ENCODE measurements around the gene RNF31. TPM values are rescaled to one million over a fixed set of nuclear protein-coding genes. Genes with fewer than 3 reads are reported as not detected.

Gene RNF31
- polyA plus RNA-seq, 1 donor from 2014 or later, result 98.7 TPM

DNA sequence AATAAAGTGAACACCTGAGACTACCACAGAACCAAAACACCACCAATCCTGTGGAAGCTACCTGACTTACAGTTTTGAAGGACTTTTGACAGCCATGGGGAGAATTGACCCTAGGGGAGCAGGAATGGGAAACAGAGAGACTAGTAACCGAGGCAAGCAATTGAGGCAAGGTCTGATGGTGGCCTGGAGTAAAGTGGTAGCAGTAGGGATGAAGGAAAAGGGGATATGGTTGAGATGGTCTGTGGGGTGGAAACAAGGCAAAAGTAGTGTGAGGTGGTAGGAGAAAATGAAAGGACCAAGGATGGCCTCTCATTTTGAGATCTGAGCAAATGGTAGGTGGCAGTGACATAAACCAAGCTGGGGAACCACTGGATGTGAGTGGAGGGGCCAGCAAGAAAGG, 9.5 kb downstream of the RNF31 start:
- Histone ChIP-seq H3F3A (ENCODE audit: insufficient read depth, low read length, poor library complexity, severe bottlenecking) (no peaks in the 10 kb centered on the region), H3K79me2 (replicated peaks; ENCODE audit: insufficient read depth, low read length) (no peaks in the 10 kb centered on the region), H3K27me3 (ENCODE audit: insufficient read depth, low read depth, low read length) (no peaks in the 10 kb centered on the region), H3K27ac (ENCODE audit: low read length) (no peak overlapping the region), H3K9ac (ENCODE audit: low read length) (no peak overlapping the region), H3K9me2 (ENCODE audit: insufficient read depth, low read length) (no peaks in the 10 kb centered on the region), H2AFZ (ENCODE audit: low read depth, low read length) (no peak overlapping the region), H3K4me2 (ENCODE audit: low read length) (no peak overlapping the region), H3K4me3 (ENCODE audit: low read length) (no peak overlapping the region), H3K9me3 (ENCODE audit: low read length) (no peaks in the 10 kb centered on the region), H3K36me3 (ENCODE audit: insufficient read depth, low read length) (no peaks in the 10 kb centered on the region), H4K20me1 (ENCODE audit: insufficient read depth) (no peaks in the 10 kb centered on the region)
- TF ChIP-seq EP300 (conservative IDR thresholded peaks at IDR 0.05; ENCODE audit: poor library complexity, severe bottlenecking) (no peak), RAD21 (conservative IDR thresholded peaks at IDR 0.05) (no peak), TAF1 (IDR thresholded peaks at IDR 0.05; ENCODE audit: low read depth) (no peak), SMC3 (conservative IDR thresholded peaks at IDR 0.05; ENCODE audit: poor library complexity) (no peak), POLR2AphosphoS5 (IDR thresholded peaks at IDR 0.05) (no peak), MXI1 (conservative IDR thresholded peaks at IDR 0.05; ENCODE audit: poor library complexity, severe bottlenecking) (no peak), EZH2 (IDR thresholded peaks at IDR 0.05; ENCODE audit: borderline replicate concordance, insufficient read depth, low read length, poor library complexity, severe bottlenecking) (no peak)
- TF ChIP-seq, protein P1, sequence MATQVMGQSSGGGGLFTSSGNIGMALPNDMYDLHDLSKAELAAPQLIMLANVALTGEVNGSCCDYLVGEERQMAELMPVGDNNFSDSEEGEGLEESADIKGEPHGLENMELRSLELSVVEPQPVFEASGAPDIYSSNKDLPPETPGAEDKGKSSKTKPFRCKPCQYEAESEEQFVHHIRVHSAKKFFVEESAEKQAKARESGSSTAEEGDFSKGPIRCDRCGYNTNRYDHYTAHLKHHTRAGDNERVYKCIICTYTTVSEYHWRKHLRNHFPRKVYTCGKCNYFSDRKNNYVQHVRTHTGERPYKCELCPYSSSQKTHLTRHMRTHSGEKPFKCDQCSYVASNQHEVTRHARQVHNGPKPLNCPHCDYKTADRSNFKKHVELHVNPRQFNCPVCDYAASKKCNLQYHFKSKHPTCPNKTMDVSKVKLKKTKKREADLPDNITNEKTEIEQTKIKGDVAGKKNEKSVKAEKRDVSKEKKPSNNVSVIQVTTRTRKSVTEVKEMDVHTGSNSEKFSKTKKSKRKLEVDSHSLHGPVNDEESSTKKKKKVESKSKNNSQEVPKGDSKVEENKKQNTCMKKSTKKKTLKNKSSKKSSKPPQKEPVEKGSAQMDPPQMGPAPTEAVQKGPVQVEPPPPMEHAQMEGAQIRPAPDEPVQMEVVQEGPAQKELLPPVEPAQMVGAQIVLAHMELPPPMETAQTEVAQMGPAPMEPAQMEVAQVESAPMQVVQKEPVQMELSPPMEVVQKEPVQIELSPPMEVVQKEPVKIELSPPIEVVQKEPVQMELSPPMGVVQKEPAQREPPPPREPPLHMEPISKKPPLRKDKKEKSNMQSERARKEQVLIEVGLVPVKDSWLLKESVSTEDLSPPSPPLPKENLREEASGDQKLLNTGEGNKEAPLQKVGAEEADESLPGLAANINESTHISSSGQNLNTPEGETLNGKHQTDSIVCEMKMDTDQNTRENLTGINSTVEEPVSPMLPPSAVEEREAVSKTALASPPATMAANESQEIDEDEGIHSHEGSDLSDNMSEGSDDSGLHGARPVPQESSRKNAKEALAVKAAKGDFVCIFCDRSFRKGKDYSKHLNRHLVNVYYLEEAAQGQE (IDR thresholded peaks at IDR 0.05; ENCODE audit: borderline replicate concordance), result no peak
- TF ChIP-seq, protein P2, sequence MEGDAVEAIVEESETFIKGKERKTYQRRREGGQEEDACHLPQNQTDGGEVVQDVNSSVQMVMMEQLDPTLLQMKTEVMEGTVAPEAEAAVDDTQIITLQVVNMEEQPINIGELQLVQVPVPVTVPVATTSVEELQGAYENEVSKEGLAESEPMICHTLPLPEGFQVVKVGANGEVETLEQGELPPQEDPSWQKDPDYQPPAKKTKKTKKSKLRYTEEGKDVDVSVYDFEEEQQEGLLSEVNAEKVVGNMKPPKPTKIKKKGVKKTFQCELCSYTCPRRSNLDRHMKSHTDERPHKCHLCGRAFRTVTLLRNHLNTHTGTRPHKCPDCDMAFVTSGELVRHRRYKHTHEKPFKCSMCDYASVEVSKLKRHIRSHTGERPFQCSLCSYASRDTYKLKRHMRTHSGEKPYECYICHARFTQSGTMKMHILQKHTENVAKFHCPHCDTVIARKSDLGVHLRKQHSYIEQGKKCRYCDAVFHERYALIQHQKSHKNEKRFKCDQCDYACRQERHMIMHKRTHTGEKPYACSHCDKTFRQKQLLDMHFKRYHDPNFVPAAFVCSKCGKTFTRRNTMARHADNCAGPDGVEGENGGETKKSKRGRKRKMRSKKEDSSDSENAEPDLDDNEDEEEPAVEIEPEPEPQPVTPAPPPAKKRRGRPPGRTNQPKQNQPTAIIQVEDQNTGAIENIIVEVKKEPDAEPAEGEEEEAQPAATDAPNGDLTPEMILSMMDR (IDR thresholded peaks at IDR 0.05; ENCODE audit: poor library complexity, severe bottlenecking), result no peak

DNA sequence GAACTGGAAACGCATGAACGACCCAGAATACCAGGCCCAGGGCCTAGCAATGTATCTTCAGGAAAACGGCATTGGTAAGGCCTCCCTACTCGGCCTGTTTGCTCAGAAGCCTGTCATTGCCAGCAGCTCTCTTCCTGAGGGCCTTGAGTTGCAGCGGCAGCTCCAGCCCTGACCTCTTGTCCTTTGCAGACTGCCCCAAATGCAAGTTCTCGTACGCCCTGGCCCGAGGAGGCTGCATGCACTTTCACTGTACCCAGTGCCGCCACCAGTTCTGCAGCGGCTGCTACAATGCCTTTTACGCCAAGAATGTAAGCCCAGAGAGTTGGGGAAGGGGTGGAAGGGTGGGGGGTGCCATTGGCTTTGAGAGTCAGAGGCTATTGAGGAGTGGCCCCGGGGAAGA, 10.0 kb downstream of the RNF31 start:
- no peaks in the 10 kb centered on the region for H3K27me3 ChIP-seq (ENCODE audit: insufficient read depth, low read depth, low read length)
- H2AFZ ChIP-seq (ENCODE audit: low read depth, low read length), result no peak overlapping the region
- no peak overlapping the region for H3K27ac ChIP-seq (ENCODE audit: low read length)
- H3K9me2 ChIP-seq (ENCODE audit: insufficient read depth, low read length), result no peaks in the 10 kb centered on the region
- no peak overlapping the region for H3K9ac ChIP-seq (ENCODE audit: low read length)
- no peaks in the 10 kb centered on the region for H4K20me1 ChIP-seq (ENCODE audit: insufficient read depth)
- no peaks in the 10 kb centered on the region for H3K79me2 ChIP-seq (replicated peaks; ENCODE audit: insufficient read depth, low read length)
- no peak overlapping the region for H3K4me2 ChIP-seq (ENCODE audit: low read length)
- H3F3A ChIP-seq (ENCODE audit: insufficient read depth, low read length, poor library complexity, severe bottlenecking), result no peaks in the 10 kb centered on the region
- H3K9me3 ChIP-seq (ENCODE audit: low read length), result no peaks in the 10 kb centered on the region
- TF ChIP-seq MXI1 (conservative IDR thresholded peaks at IDR 0.05; ENCODE audit: poor library complexity, severe bottlenecking) (no peak), TAF1 (IDR thresholded peaks at IDR 0.05; ENCODE audit: low read depth) (no peak), RAD21 (conservative IDR thresholded peaks at IDR 0.05) (no peak), EZH2 (IDR thresholded peaks at IDR 0.05; ENCODE audit: borderline replicate concordance, insufficient read depth, low read length, poor library complexity, severe bottlenecking) (no peak), POLR2AphosphoS5 (IDR thresholded peaks at IDR 0.05) (no peak), SMC3 (conservative IDR thresholded peaks at IDR 0.05; ENCODE audit: poor library complexity) (no peak), EP300 (conservative IDR thresholded peaks at IDR 0.05; ENCODE audit: poor library complexity, severe bottlenecking) (no peak)
- TF ChIP-seq, protein P1 (IDR thresholded peaks at IDR 0.05; ENCODE audit: borderline replicate concordance), result no peak
- TF ChIP-seq, protein P2 (IDR thresholded peaks at IDR 0.05; ENCODE audit: poor library complexity, severe bottlenecking), result no peak
- no peaks in the 10 kb centered on the region for H3K36me3 ChIP-seq (ENCODE audit: insufficient read depth, low read length)
- no peak overlapping the region for H3K4me3 ChIP-seq (ENCODE audit: low read length)

All from neural cell (in vitro differentiated cells).